NCI-H510A (cell line): ENCODE results near the gene ONECUT3.

Experiments used
- DNase-seq: peaks from one replicate; lab custom pipeline; 2025; lab: John Stamatoyannopoulos, UW

ONECUT3 gene

DNA sequence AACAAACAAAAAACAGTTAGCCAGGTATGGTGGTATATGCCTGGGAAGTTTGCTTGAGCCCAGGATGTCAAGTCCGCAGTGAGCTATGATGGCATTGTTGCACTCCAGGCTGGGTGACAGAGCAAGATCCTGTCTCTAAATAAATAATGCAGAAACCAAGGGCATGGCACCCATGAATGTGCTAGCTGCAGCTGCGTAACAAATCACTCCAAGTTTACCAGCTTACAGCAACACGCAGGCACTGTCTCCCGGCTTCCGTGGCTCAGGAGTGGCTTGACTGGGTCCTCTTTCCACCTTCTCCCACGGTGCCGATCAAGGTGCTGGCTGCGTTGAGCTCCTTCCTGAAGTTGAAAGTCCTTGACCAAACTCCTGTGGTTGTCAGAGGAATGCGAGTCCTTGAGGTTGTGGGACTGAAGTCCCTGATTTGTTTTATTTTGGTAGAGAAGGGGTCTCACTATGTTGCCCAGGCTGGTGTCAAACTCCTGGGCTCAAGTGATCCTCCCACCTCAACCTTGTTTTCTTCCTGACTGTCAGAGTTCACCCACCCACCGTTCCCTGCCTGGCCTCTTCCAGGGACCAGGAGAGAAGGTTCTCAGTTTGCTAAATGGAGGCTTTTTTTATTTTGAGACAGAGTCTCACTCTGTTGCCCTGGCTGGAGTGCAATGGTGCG is 13.2 kb upstream of the ONECUT3 start:
- DNase-seq = no peak

DNA sequence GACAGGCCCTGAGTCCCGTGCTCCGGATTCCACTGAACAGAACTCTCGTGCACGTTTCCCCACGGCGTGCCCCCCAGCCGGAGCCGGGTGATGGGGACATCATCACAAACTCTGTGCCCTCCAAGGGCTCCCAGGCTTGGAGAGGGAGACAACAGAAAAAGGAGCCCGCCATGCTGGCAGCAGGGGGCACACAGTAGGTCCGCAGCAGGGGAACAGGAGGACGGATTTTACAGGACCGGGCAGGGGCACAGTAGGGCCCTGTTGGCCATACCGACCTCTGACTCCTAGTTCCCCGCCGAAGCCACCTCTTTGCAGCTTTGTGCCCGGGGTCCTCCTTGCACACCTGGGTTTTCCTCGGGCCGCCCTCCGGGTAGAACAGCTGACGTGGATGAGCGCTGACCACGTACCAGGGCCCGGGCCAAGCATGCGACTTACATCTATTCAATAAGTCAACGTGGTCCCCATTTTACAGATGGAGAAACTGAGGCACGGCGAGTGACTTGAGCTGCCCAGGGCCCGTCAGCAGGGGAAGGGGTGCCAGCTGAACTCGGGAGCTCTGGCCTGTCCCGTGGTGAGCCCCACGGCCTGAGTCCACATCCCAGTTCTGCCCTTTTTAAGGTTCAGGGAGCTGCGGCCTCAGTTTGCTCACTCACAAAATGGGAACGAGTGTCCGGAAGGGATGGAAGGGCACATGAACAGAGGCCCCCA is 10.2 kb upstream of the ONECUT3 start:
- DNase-seq = no peak

DNA sequence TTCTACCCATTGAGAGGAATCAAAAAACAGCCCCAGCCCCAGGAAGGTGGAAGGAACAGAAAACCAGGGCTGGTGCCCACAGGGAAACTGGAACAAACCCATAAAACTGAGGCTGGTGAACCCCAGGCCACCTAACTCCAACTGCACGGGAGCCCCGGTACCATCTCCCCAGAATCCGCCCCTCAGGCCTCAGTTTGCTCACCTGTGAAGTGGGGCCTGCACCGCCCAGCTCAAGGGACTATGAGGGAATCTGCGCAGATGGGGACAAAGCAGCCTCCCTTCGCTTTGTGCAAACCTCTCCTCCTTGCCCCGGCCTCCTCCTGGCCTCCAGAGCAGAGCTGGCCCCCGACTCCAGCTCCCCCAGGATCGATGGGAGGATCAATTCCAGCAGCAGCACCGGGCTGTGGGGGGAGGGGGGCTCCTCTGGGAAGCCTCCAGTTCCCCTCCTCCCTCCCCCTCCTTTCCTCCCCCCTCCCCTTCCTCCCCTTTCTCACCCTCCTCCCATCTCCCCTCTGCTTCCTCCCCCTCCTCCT is 9.1 kb upstream of the ONECUT3 start:
- DNase-seq = no peak

DNA sequence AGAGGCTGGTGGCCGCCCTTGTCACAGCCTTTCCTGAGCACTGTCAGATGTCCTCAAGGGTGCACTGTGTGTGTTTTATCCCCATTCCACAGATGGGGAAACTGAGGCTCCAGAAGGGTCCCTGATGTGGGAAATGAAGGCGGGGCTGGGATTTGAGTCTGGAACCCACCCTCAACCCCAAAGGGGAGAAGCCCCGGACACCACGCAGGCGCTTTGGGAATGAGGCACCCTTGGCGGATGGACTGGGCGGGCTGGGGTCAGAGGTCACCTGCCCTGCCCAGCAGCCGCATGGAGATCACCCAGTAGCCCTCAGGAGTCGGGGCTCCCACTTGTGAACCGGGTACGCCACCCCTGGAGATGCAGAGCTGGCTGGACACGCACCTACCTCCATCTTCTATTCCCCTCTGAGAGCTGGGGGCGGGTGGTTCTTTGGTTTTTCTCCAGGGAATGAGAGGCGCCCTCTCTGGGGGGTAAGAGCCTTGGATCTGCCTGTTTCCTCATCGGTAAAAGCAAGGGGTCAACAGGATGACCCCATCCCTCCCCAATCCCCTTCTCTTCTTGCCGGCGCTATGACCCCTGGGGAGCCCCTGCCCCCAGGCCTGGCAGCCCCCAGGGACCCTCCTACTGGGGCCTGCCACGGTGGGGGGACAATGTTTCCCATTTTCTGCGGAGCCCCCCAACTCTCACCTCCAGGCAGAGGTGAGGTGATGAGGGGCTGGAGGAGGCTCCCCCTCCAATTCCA is 8.3 kb upstream of the ONECUT3 start:
- no peak for DNase-seq

DNA sequence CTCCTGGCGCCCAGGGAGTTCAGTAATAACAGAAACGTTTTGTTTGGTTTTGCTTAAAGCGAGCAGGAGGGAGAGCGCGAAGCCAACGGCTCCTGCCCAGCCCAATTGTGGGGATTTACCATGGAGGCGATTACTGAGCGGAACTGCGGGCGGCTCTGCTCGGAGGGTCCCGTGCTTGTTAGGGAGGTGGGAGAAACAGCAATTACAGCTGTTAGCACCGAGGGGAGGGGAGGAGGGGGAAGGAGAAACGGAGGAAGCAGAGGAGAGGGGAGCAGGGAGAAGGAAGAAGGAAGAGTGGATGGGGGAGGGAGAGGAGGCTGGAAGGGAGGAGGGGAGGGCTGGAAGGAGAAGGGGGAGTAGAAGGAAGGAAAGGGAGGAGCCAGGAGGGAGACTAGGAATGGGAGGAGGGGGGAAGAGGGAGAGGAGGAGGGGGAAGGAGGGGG is 7.7 kb upstream of the ONECUT3 start:
- DNase-seq = no peak

DNA sequence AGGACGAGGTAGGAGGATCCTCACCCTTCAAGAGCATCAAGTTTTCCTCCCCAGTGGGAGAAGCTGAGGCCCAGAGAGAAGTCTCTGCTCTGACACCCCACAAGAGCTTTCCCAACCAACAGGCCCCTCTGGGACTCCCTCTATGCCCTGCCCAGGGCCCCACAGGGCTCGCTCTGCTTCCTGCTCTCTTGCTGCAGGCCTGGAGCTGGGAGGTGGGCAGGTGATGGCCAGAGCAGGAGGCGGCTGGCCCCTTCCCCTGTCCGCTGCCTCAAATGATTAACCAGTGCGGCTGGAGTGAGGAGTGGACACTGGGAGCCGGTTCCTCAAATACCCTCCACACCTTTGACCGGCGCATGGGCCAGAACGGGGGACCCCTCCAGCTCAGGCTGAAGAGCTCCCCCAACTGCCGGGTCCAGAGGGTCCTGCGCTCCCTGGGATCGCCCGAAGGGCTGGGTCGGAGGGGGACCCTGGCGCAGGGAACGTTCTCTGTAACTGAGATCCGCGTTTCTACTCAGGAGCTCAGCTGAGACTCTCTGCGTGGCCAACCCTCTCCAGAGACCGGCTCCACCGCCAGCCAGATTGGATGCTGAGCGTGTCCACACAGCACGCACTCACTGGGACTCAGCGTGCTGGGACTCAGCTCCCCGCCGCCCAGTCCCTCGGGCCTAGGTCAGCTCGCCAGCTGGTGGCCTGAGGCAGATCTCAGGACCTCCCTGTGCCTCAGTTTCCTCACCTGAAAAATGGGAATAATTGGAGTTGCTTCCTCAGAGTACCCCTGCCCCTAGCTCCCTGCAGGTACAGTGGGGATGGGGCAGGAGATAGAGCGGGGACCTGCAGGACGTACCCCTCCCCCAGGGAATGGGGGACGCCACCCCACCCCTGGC is 6.7 kb upstream of the ONECUT3 start:
- no peak for DNase-seq

DNA sequence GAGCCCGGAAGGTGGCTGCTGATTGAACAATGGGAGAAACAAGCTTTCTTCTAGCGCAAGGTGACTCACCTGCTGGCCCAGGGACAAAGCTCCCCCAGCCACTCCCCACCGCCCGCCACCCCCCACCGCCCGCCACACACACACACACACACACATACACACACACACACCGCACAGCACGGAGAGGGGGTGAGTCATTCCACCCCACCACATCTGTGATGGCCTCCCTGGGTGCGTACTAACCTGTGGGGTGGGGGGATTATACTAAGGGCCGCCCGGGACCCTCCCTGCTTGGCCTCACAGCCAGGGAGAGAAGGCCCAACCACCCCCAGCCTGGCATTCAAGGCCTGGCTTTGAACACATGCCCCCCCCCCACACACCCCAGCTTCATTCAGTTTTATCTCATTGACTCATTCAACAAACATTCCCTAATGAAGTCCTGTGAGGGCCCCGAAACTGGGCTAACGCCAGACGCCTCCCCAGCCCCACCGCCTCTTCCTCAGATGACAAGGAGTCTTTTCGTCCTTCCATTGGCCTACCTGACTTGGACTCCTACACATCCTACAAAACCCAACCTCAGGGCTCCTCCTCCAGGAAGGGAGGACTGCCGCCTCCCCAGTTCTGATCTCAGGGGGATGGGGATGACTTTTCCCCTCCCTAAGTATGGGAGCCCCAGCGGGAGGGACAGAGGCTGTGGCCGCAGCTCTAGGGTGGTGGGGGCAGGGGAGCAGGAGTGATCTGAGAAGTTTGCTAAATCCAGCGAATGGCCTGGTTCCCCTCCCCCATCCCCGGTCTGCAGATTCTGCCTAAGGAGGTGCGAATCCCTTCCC is 5.8 kb upstream of the ONECUT3 start:
- DNase-seq = no peak

DNA sequence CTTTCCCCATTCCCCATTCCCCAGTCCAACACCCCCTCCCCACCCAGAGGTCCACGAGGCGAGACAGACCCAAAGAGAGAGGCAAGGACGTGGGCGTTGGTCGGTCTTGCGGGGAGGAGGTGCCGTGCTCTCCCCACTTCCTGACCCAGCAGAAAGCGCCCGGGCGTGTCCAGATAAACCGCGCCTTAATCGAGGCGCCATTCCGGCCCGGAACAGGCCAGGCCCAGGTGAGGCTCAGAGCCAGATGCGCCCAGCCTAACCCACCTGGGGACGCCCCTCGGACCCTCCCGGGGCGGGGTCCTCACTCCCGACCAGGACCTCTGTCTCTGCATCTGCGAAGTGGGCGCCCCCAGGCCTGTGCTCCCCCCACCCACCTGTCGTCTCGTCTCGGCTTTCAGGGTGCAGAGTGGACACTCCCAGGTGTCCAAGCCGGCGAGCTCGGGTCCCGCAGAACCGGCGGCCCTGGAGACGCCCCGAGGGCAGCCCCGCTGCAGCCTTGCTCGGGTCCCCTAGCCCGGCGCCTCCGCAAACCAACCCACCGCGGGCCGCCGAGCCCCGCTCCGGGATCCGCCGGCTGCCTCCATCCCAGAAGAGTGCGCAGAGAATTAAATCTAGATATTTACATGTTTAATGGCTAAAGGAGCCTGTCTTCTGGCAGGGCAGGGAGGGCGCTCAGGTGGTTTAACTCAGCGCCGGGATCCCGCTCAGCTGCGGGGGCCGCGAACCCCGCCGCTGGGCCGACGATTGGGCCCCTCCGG is 5.0 kb upstream of the ONECUT3 start:
- DNase-seq = no peak

DNA sequence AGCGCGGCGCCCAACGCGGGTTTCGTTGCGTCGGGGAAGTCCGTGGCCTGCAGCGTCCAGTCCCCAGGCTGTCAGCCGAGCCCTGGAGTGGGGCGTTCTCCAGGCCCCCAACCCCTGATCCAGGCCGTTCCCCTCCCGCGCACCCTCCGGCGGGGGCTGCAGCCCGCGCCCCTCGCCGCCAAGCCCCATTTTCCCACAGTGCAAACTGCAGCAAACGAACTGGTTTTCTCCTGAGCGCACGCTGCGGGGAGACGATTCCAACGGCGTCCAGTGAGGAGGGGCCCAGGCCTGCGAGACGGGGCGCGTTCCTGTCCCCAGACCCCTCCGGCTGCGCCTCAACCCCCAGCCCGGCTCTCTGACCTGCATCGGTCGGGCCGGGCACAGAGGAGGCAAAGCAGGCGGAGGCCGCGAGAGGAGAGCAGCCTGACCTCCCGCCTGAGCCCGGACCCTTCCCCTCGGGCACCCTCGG is 4.4 kb upstream of the ONECUT3 start:
- no peak for DNase-seq

DNA sequence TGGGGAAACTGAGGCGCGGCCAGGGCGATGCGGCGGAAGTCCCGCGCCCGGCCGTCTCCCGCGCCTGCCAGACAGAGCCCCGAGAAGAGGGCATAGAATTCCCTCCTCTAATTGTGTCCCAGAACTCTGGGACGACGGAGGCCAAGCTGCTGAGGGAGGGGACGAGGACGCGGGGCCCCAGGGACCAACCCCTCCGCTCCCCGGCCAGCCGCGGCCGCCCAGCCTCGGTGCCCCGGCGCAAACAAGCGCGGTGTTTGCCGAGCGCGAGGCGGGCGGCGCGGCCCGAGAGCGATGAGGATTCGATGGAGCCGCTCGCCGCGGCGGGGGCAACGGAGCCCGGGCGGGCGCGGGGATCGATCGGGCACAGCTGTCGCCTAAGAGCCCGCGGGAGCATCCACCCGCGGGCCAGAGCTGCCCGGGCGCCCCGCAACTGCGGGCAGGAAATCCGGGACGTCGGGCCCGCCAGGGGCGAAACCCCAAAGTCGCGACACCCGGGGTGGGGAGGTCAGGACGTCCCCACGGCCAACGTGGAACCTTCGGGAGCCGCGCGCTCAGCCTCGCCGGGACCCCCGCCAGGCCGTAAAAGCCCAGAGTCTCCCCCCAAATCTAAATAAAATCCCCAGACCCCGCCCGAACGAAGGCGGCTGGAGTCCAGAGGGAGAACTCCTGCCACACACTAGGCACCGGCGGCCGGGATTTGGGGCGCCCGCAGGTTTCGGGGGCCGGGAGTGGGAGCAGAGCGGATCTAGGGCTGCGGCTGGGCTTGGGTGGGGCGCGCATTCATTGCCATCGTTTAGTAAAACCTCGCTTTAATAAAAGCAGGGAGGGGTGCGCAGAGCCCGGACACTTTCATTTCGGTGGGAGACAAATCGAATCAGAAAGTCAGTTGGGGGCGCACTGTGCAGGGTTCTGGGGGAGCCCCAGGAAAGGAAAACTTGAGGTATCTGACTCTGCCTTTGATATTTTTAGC is 3.6 kb upstream of the ONECUT3 start:
- no peak for DNase-seq

DNA sequence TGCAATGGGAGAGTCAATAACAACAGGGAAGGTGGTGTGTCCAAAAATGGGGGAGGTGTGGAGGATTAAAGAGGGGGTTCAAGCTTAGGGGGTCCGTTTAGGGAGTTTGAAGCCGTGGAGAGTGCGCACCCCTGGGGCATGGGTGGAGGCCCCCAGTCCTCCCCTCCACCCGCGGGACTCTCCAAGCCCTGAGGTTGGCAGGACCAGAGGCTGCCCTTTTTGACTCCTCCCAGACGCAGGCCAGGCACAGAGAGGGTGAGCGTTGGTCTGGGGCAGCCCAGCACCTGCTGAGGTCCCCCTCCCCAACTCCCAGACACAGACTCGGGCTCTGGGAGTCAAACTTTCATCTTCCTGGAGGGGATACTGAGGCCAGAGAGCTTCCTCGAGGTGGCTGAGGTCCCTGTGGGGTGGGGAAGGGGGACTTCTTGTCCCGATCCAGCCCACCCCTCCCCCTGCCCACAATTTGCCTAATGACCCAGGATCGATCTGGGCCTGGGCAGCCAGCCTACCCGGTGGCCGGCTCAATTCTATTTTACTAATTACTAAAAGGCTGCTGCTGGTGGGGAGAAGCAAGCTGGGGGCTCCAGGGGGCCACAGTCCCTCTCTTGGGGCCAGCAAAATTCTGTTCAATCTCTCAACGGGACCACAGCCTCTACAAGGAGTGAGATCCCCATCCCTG is 2.8 kb upstream of the ONECUT3 start:
- DNase-seq = no peak

DNA sequence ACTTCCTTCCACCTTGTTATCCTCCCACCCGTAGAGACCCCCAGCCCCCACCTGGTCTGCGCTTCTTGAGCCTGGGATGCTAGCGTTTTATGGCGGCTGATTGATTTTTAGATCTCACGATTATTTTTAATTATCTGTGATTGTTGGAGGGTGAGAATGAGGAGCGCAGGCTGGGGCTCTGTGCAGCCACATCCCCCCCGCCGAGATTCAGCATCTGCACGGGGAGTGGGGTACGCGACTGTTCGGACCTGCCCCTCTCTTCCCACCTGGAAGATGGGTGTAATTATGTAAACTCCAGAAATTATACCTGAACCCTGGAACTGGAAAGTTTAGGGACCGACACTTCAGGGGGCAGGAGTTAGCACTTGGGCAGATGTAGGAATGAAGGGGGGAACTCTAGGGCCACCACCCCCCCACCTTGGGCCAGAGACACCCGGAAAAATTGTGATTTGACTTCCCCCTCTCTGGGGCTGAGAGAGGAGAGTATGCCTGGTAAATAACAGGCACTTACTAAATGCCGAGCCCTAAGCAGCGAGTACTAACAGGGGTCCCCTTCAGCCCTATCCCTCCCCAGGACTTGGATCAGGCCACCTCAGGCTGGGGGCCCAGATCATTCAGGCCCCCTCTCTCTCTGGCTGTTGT is 1.8 kb upstream of the ONECUT3 start:
- DNase-seq = no peak

DNA sequence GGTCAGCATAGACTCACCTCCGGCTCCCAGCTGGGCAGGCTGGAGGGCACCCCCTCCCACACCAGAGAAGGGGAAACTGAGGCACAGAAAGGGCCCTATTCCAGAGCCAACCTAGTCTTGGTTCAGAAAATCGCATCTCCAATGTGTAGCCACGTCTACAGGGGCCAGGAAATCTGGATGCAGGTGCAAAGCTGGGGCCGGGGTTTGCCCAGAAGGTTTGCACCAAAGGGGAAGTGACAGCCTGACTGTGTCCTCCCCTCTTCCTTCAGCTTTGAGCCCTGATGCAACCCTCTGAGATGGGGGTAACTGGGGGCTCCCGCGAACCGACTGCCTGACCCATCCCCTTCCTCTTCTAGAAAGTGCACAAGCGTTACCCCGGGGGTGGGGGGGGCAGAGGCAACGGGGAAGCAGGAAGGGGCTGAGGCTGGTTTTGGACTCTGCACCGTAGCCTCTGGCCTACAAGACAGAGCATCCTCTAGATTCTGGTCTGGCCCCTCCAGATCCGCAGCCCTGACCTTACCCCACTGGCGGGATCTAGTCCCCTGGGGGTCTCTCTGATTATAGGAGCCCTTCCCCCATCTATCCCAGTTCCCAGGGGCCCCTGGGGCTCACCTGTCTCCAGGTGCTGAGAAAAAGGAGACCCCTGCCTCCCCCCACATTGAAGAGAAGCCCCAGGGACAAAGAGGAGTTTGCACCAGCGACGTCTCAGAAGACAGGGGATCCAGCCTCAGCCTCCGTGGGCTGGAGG is 1.1 kb upstream of the ONECUT3 start:
- DNase-seq = no peak

DNA sequence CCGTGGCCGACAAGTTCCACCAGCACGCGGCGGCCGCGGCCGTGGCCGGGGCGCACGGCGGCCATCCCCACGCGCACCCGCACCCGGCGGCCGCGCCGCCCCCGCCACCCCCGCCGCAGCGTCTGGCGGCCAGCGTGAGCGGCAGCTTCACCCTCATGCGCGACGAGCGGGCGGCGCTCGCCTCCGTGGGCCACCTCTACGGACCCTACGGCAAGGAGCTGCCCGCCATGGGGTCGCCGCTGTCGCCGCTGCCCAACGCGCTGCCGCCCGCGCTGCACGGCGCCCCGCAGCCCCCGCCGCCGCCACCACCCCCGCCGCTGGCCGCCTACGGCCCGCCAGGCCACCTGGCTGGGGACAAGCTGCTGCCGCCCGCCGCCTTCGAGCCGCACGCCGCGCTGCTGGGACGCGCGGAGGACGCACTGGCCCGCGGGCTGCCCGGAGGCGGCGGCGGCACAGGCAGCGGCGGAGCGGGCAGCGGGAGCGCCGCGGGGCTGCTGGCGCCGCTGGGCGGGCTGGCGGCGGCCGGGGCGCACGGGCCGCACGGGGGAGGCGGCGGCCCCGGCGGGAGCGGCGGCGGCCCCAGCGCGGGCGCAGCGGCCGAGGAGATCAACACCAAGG is 821 bp downstream of the ONECUT3 start:
- DNase-seq = no peak

DNA sequence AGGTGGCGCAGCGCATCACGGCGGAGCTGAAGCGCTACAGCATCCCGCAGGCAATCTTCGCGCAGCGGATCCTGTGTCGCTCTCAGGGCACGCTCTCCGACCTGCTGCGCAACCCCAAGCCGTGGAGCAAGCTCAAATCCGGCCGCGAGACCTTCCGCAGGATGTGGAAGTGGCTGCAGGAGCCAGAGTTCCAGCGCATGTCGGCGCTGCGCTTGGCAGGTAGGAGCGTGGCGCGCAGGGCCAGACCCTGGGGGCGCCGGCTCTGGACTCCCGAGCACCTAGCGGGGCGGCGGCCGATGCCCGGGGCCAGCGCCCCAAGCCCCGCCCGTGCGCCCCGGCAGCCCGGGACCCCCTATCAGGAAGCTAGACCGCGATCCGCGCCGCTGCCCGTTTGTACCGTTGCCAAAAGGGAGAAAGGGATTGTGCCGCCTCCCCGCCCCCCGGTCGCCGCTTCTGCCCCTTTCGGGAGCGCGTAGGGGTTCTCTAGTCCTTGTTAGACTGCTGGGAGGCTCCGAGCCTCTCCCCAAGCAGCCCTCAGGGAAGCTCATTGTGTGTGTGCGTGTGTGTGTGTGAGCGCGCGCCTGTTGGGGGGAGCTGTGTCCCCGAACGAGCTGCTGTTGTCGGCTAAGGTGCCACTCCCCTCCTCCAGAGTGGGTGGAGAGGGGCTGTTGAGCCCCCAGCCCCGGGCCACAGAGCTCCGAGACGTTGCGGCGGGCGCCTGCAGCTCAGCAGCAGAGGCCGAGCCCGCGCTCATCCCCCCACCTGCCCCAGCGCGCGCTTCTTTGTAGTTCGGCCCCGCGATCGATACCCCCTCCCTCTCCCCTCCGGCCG is 1.5 kb downstream of the ONECUT3 start:
- DNase-seq = no peak
